Ishikawa (cell line): Measurements from ENCODE around the gene SAPCD2.

Source experiments
- CEBPB ChIP-seq: IDR thresholded peaks from 2 replicates; pipeline ENCODE4 v1.6.1; 2012
- CREB1 ChIP-seq: IDR thresholded peaks from 2 replicates; pipeline ENCODE4 v1.6.1; 2012; ENCODE audit warnings: low read depth
- EGR1 ChIP-seq: IDR thresholded peaks from 2 replicates; pipeline ENCODE4 v1.6.1; 2012
- EP300 ChIP-seq: IDR thresholded peaks from 2 replicates; pipeline ENCODE4 v1.6.1; 2012; ENCODE audit warnings: borderline replicate concordance
- FOXM1 ChIP-seq: IDR thresholded peaks from 2 replicates; pipeline ENCODE4 v1.6.1; 2012; ENCODE audit warnings: low read depth, borderline replicate concordance
- MAX ChIP-seq: IDR thresholded peaks from 2 replicates; pipeline ENCODE4 v1.6.1; 2012
- NFIC ChIP-seq: IDR thresholded peaks from 2 replicates; pipeline ENCODE4 v1.6.1; 2012
- RAD21 ChIP-seq: IDR thresholded peaks from 2 replicates; pipeline ENCODE4 v1.6.1; 2012; ENCODE audit warnings: low read depth
- REST ChIP-seq: IDR thresholded peaks from 2 replicates; pipeline ENCODE4 v1.6.1; 2012; ENCODE audit warnings: low read depth, mild to moderate bottlenecking
- TAF1 ChIP-seq: IDR thresholded peaks from 2 replicates; pipeline ENCODE4 v1.6.1; 2012; ENCODE audit warnings: low read depth, mild to moderate bottlenecking
- TCF12 ChIP-seq: IDR thresholded peaks from 2 replicates; pipeline ENCODE4 v1.6.1; 2012; ENCODE audit warnings: low read depth
- TEAD4 ChIP-seq: IDR thresholded peaks from 2 replicates; pipeline ENCODE4 v1.6.1; 2012
- USF1 ChIP-seq: IDR thresholded peaks from 2 replicates; pipeline ENCODE4 v1.6.1; 2012
- YY1 ChIP-seq: IDR thresholded peaks from 2 replicates; pipeline ENCODE4 v1.6.1; 2012; ENCODE audit warnings: low read depth
- ZBTB7A ChIP-seq: IDR thresholded peaks from 2 replicates; pipeline ENCODE4 v1.6.1; 2012; ENCODE audit warnings: low read depth

SAPCD2 gene

GRCh38 chr9:137070201-137070905 lies at the start of gene SAPCD2:
SAPCD2 (minus strand) TSS chr9:137070557; CDS start chr9:137070460, 97 bp downstream.
- TF ChIP-seq TCF12 (peak; percentile 74), YY1 (peak; percentile 48; the same call in 1 of the 2 replicates), REST (no peak), CREB1 (0 out of 2 replicates have a peak, but pooled peaks have one; percentile 37), ZBTB7A (no peak), EP300 (0 out of 2 replicates have a peak, but pooled peaks have one; percentile 36), TEAD4 (peak; percentile 11; the same call in 1 of the 2 replicates), MAX (peak; percentile 75), FOXM1 (peak; percentile 64; the same call in 1 of the 2 replicates)

- TF ChIP-seq CEBPB: peak; percentile 66
Measured at GRCh38 chr9:137118092-137118603, 47.8 kb upstream of the SAPCD2 start.

GRCh38 chr9:137117269-137117731 lies 46.9 kb upstream of the SAPCD2 start:
- TF ChIP-seq EGR1 (no peak), YY1 (no peak), REST (no peak), TEAD4 (no peak), FOXM1 (no peak), EP300 (no peak), TCF12 (no peak), CEBPB (no peak), CREB1 (no peak), USF1 (no peak), TAF1 (no peak), NFIC (no peak)

GRCh38 chr9:137116728-137117127 lies 46.4 kb upstream of the SAPCD2 start:
- TF ChIP-seq TEAD4 (no peak), EGR1 (no peak), NFIC (no peak), REST (no peak), YY1 (no peak)

- TF ChIP-seq USF1 (no peak), NFIC (no peak), TCF12 (no peak), CREB1 (no peak), TEAD4 (no peak), TAF1 (no peak), ZBTB7A (no peak), RAD21 (no peak), EP300 (no peak), MAX (no peak), CEBPB (no peak), FOXM1 (no peak), YY1 (no peak), REST (no peak)
Measured at GRCh38 chr9:137116027-137116507, 45.7 kb upstream of the SAPCD2 start.
